Measurements from ENCODE around the gene TMEM200C.
A peak's percentile ranks its signal among the peaks of the same experiment; 100 is the strongest.

Gene TMEM200C

DNA sequence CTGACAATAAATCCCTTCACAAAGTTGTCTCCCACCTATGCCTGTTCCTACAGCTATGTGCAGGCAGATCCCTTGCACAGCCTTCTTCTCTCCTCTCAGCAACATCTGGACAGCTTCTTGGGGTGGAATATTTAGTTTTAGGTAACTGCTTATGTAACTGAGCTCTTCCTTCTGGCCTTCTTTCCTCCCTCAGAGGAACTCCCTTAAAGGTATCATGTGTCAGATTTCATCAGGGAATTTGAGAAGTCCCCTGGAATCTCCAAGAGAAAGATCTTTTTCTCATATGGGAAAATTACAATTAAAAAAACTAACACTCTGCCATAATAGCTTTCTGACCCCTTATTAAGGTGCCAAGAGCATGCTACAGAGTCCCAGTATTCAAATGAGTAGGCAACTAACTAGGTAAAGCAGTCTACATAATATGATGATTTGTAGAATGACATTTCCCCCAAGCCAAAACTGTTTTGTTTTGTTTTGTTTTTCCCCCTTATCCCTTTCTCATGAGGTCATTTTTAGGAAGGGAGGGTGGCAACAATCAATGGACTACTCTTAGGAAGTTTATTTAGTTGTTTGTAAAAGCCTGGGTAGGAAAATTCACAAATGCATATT, 2.4 kb downstream of the TMEM200C start:
- no peak for DNase-seq (ENCODE audit: extremely low read depth, low read depth)
- TF ChIP-seq, protein P1, sequence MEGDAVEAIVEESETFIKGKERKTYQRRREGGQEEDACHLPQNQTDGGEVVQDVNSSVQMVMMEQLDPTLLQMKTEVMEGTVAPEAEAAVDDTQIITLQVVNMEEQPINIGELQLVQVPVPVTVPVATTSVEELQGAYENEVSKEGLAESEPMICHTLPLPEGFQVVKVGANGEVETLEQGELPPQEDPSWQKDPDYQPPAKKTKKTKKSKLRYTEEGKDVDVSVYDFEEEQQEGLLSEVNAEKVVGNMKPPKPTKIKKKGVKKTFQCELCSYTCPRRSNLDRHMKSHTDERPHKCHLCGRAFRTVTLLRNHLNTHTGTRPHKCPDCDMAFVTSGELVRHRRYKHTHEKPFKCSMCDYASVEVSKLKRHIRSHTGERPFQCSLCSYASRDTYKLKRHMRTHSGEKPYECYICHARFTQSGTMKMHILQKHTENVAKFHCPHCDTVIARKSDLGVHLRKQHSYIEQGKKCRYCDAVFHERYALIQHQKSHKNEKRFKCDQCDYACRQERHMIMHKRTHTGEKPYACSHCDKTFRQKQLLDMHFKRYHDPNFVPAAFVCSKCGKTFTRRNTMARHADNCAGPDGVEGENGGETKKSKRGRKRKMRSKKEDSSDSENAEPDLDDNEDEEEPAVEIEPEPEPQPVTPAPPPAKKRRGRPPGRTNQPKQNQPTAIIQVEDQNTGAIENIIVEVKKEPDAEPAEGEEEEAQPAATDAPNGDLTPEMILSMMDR (IDR thresholded peaks at IDR 0.05; ENCODE audit: low read depth, low read length), result no peak

DNA sequence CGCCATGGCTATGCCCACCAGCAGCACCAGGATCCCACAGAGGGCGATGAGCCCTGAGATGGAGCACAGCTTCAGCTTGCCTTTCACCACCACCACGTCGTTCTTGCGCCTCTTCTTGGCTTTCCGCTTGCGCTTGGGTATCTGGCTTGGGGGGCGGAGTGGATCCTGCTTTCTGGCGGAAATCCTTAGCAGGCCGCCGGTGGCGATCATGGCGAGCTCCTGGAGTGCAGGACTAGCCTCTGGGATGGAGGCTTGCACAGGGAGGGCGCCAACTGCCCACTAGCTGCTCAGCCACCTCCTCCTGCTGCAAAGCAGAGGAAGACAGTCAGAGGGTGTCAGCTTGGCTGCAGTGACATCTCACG, 3.5 kb downstream of the TMEM200C start:
- TF ChIP-seq, protein P1 (IDR thresholded peaks at IDR 0.05; ENCODE audit: low read depth, low read length), result no peak
- no peak for DNase-seq (ENCODE audit: extremely low read depth, low read depth)

DNA sequence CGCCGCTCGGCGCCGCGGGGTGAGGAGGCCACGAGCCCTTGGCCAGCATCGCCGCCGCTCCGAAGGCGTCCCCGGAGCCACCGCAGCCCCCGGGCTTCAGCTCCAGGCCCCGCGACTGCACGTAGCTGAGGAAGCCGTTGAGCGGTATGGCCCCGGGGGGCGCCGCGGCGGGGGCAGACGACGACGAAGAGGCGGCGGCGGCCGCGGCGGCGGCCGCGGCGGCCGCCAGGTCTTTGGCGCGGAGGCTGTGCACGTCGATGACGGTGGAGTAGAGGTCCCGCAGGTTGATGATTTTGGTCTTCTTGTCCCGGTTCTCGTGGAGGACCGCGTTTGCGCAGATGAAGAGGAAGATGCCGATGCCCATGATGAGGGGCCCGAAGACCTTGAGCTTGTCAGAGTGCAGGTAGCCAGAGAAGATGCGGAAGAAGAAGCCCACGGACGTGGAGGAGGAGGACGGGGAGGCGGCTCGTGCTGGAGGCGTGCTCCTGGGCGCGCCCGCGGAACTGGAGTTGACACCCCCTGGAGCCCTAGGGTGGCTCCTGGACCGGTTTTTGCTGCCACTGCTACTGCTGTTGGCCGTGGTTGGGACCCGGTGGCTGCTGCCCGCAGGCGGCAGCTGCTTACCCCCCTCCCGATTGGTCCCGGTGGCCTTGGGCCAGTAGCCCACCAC, 4.0 kb downstream of the TMEM200C start:
- no peak for DNase-seq (ENCODE audit: extremely low read depth, low read depth)
- TF ChIP-seq, protein P1 (IDR thresholded peaks at IDR 0.05; ENCODE audit: low read depth, low read length), result no peak

DNA sequence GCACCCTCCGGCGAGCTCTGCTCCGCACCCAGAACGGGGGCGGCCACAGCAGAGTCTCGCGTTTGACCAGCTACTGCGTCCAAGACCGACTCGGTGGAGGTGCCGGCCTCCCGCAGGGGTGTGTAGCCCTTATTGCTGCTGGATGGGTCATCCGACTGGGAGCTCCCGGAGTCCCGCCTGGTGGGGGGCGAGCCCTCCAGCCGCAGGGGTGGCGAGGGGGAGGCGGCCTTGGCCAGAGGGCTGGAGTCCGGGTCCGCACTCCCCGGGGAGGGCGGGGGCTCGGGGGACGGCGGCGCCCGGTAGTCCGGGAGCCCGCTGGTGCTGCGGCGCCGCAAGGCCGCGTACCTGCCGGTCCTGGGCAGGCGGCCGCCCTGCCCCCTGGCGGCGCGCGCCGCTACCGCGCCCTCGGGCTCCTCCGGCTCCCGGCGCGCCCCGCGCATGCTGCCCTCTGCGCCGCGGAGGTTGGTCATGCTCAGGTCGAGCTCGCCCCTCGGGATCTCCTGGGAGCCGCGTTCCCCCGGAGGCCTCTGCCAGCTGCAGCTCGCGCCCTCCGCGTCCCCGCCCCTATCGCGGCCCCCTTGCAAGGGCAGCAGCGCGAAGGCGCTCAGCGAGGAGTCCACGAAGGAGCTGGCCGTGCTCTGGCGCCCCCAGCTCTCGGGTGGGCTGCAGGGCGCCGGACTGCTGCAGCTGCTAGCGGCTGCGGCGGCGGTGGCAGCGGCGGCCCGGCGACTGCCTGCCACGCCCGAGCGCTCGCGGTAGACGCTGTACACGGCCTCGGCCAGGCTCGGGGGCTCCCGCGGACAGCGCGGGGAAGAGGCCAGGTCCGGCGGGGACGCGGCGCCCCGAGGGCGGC, 4.8 kb downstream of the TMEM200C start:
- no peak for DNase-seq (ENCODE audit: extremely low read depth, low read depth)
- TF ChIP-seq, protein P1 (IDR thresholded peaks at IDR 0.05; ENCODE audit: low read depth, low read length), result no peak; the same call in 1 of the 2 replicates

GRCh38 chr18:5885361-5885760, 10.0 kb downstream of the TMEM200C start:
- no peak for DNase-seq (ENCODE audit: extremely low read depth, low read depth)
- TF ChIP-seq, protein P1 (IDR thresholded peaks at IDR 0.05; ENCODE audit: low read depth, low read length), result no peak

GRCh38 chr18:5884375-5884774, 10.9 kb downstream of the TMEM200C start:
- no peak for DNase-seq (ENCODE audit: extremely low read depth, low read depth)
- TF ChIP-seq, protein P1 (IDR thresholded peaks at IDR 0.05; ENCODE audit: low read depth, low read length), result no peak

DNA sequence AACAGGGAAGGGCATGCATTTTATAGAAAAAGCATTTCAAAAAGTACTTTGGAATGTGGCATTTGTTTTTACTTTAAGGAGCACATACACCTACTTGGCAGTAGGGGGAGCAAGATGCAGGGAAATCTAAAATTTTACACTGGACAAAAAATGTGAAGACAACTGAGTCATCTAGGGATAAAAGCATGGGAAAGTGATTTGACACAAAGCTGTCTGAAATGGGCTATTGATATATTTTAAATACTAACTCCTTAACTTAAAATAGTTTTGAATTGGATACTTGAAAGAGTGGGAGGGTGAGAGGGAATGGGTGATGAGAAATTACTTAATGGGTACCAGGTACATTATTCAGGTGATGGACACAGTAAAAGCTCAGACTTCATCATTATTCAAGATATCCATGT, 15.8 kb downstream of the TMEM200C start:
- no peak for DNase-seq (ENCODE audit: extremely low read depth, low read depth)
- TF ChIP-seq, protein P1 (IDR thresholded peaks at IDR 0.05; ENCODE audit: low read depth, low read length), result peak; percentile 80
